ENCODE results near the gene AKAP11.
A peak's percentile ranks its signal among the peaks of the same experiment; 100 is the strongest.

- no peak for TF ChIP-seq FOS (IDR thresholded peaks at IDR 0.05; ENCODE audit: extremely low read depth, insufficient read length)
- no peak for TF ChIP-seq XRCC3 (IDR thresholded peaks at IDR 0.05)
- no peak for TF ChIP-seq CBX5 (IDR thresholded peaks at IDR 0.05; ENCODE audit: borderline replicate concordance, low read depth)
- TF ChIP-seq CTCF (IDR thresholded peaks at IDR 0.05 in 2 of 3, conservative IDR thresholded peaks at IDR 0.05 in 1 of 3; ENCODE audit: insufficient read depth in 2 of 3, low read depth in 1 of 3, low read length in 3 of 3) = no peak
- TF ChIP-seq CREM (IDR thresholded peaks at IDR 0.05; ENCODE audit: low read depth) = peak; percentile 53; the same call in 1 of the 2 replicates
- TF ChIP-seq STAT6 (CRISPR knock-in tag; IDR thresholded peaks at IDR 0.05) = no peak
- TF ChIP-seq CBFB (CRISPR knock-in tag; IDR thresholded peaks at IDR 0.05) = no peak
- TF ChIP-seq BMI1 (IDR thresholded peaks at IDR 0.05; ENCODE audit: low read length) = no peak
- TF ChIP-seq MAZ (CRISPR knock-in tag; conservative IDR thresholded peaks at IDR 0.05 in 1 of 2, IDR thresholded peaks at IDR 0.05 in 1 of 2) = no peak
- TF ChIP-seq ZSCAN29 (IDR thresholded peaks at IDR 0.05) = no peak
- TF ChIP-seq ZNF280A (IDR thresholded peaks at IDR 0.05; ENCODE audit: low read depth, partially characterized antibody) = no peak
- no peak for TF ChIP-seq PATZ1 (CRISPR knock-in tag; IDR thresholded peaks at IDR 0.05; ENCODE audit: borderline replicate concordance)
- TF ChIP-seq POLR2G (IDR thresholded peaks at IDR 0.05; ENCODE audit: low read depth, low read length) = no peak
Observed at GRCh38 chr13:42276683-42277082, 4.7 kb downstream of the AKAP11 start.

All from K562 (cell line).